GM12872 (cell line): ENCODE data around the gene CYBB.

Experiments used
- TF ChIP-seq, protein P1 (sequence below): IDR thresholded peaks from 3 replicates; pipeline ENCODE4 v1.5.1; 2011; ENCODE audit warnings: low read depth, mild to moderate bottlenecking, low read length, moderate library complexity; ENCODE audit not compliant: insufficient read depth

The CYBB gene

DNA sequence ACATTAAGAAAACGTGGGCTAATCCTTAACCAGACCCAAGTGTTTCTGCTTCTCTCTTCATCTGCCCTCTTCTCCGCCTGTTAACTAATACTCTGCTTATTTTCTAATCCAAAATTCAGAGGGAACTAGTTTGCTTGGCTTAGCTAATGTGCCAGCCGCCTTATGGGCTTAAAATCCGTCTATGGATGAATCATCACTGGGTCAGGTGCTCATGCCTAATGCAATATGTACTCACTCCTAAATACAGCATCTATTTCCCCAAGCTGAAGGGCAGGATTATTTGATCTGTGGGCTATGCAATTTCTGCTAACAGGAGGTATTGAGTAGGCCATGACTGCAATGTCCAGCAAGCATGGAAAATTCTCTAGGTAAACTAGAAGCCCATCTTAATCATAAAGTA is 55.1 kb downstream of the CYBB start:
- TF ChIP-seq, protein P1, sequence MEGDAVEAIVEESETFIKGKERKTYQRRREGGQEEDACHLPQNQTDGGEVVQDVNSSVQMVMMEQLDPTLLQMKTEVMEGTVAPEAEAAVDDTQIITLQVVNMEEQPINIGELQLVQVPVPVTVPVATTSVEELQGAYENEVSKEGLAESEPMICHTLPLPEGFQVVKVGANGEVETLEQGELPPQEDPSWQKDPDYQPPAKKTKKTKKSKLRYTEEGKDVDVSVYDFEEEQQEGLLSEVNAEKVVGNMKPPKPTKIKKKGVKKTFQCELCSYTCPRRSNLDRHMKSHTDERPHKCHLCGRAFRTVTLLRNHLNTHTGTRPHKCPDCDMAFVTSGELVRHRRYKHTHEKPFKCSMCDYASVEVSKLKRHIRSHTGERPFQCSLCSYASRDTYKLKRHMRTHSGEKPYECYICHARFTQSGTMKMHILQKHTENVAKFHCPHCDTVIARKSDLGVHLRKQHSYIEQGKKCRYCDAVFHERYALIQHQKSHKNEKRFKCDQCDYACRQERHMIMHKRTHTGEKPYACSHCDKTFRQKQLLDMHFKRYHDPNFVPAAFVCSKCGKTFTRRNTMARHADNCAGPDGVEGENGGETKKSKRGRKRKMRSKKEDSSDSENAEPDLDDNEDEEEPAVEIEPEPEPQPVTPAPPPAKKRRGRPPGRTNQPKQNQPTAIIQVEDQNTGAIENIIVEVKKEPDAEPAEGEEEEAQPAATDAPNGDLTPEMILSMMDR = no peak

DNA sequence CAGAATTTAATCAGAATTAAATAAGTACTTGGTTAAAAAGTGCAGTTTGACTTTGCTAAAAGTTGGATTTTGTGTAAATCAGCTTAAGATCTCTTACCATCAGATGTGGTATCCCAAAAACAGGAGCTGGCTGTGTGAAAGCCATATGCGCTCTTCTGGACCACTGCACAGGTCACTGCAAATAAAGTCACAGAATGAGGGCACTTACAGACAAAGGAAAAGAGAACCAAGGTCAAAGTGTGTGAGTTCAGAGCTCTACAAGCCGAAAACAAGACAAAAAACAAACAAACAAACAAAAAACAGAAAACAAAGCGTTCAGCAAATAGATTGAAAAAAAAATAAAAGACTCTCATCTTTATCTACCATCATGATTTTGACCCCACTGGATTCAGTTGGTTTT is 61.1 kb downstream of the CYBB start:
- TF ChIP-seq, protein P1 = no peak

DNA sequence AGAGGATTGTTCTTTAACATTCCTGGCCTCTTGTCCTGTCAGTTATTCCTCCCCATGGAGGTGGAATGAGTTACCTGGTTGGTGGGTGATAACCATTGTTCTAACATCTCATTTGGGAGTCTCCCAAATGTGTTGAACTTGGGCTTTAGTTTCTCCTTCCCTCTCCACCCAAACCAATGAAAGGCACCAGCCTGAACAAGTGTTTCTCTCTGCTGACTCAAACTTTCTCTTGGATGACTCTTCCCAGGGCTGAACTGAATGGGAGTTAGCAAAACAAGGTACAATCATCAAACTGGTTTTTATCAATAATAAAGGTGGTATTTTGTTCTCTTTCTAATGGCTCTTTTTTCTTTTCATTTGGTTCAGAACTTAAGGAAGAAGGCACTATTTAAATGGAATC is 64.8 kb downstream of the CYBB start:
- TF ChIP-seq, protein P1 = no peak

DNA sequence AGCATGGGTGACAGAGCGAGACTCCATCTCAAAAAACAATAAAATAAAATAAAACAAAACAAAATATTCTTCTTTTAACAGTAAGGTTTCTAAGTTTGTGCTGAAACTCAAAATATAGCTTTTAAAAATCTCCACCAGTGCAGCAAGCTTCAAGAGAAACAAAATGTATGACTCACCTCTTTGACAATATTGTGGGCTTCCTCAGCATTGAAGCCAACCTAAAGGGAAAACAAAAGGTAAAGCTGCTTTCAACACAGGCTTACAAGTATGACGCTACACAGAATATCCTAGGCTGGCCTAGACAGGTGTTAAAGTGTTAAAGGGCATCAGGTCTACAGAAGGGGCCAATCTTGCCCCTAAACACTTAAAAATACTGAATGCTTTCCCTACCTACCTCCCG is 66.3 kb downstream of the CYBB start:
- TF ChIP-seq, protein P1 = no peak

DNA sequence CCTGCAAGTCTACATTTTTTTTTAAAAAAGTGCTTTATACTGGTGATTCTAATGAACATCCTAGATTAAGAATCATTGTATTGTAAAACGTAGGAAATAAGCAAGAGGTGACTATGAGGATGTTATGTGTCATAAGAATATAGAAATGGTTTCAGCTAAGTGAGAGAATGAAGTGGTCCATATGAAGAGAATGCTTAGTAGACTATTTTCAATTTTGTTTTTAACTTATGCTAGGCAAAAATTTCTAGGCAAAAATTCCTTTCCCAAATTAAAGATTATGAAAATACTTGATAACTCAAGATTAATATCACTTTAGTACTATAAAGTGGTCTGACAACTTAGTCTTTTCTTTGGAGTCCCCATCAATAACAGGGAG is 66.7 kb downstream of the CYBB start:
- TF ChIP-seq, protein P1 = no peak

DNA sequence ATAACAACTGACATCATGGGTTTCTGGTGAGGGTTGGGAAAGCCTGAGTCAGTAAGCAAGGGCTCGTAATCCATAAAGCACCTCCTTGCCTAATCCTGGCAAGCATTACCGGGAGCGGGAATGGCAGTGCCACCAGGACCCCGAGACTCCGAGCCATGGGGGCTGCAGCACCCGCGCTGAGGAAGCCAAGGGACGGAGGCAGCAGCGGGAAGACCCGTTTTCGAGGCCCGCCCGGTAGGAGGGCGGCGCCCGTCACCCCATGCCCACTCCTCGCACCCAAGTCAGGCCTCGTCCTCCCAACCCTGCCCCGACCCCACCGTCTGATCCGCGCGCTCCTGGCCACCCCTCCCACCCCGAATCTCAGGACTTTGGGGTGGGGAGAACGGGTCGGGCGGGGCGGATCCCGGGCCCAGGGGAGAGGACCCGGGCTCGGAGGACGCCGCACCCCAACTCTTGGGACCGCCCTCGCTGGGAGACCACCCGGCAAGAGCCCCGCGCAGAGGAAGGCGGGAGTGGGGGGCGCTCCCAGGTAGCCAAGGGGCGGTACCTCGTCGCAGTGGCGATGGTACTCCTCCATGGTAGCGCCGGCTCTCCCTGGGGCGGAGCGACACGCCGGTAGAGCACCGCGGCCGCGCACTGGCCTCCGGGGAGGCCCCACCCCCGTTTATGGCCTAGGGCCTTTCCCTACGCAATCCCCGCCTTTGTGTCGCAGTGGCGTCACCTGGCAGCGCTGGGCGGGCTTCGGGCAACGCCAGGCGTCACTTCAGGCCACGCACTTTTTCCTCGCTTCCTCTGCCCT is 67.3 kb downstream of the CYBB start, which contains the start of gene DYNLT3:
DYNLT3 (minus strand) TSS at position 638 of the 799 bp plus-strand sequence; CDS start at position 577, 61 bp downstream.
- TF ChIP-seq, protein P1 = no peak

DNA sequence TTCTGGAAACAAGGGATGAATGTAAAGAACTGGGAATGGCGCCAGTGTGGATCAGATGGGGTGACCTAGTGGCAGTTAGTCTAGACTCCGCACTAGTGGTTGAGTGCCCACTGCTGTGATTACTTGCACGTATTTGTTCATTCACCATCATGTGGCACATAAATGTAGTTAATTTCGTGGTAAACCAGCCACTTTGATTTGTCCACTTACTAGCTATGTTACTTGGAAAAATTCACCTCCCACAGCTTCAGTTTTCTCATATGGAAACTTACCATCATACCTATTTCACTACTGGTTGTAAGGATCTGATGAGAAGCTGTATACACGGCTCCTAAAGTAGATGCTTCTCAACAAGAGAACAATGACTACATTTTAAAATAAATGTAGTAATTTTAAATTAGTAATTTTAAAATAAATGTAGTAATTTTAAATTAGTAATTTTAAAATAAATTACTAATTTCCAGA is 67.9 kb downstream of the CYBB start:
- TF ChIP-seq, protein P1 = no peak
